Bronchial epithelial cell (primary cell): ENCODE measurements around the gene TMC7. TPM values are rescaled to one million over a fixed set of nuclear protein-coding genes. Genes with fewer than 3 reads are reported as not detected.
"Not testable (repeated sequence)": the region's sequence is repeated elsewhere in the genome, so short reads cannot be mapped to it uniquely, and the experiment has no call there.

Experiments used
- DNase-seq: peaks from one replicate; pipeline ENCODE4 v3.0.0-alpha.2; 2010; ENCODE audit warnings: low read depth
- FAIRE-seq: peaks from 2 replicates; lab custom pipeline; 2011; peaks lifted over from hg19 to GRCh38; lab: Jason Lieb, UNC
- H3K27me3 ChIP-seq: 2 replicates; pipeline ENCODE4 v1.5.1; 2011; ENCODE audit warnings: low read length; ENCODE audit not compliant: control insufficient read depth, insufficient read depth
- H3K36me3 ChIP-seq: 2 replicates; pipeline ENCODE4 v1.5.1; 2011; ENCODE audit warnings: low read length; ENCODE audit not compliant: control insufficient read depth, insufficient read depth
- H3K4me3 ChIP-seq: 2 replicates; pipeline ENCODE4 v1.5.1; 2011; ENCODE audit warnings: mild to moderate bottlenecking, low read depth, low read length, control low read depth
- total RNA-seq: library from RNA; depleted of rRNA; stranded (reverse); fragments of >200 nt; gene quantifications from 2 replicates; pipeline ENCODE4 v1.2.1, GENCODE V29; 2014
- TF ChIP-seq, protein P1 (sequence below): IDR thresholded peaks from 2 replicates; pipeline ENCODE4 v1.5.1; 2011; ENCODE audit warnings: mild to moderate bottlenecking, moderate library complexity, low read length, control low read depth, inconsistent platforms; ENCODE audit not compliant: insufficient read depth, severe bottlenecking

TMC7 gene
- total RNA-seq, 1 donor from 2014 or later: 5.0 TPM

DNA sequence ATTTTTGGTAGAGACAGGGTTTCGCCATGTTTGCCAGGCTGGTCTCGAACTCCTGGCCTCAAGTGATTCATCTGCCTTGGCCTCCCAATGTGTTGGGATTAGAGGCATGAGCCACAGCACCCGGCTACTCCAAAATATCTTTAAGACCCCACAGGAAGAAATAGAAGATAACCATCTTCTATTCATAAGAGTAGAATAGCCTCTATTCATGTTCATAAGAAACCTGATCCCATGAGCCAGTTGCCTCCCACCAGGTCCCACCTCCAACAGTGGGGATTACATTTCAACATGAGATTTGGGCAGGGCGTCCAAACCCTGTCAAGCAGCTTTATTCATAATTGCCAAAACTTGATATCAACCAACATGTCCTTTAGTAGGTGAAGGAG is 13.9 kb upstream of the TMC7 start:
- H3K36me3 ChIP-seq: no peaks in the 10 kb centered on the region
- TF ChIP-seq, protein P1, sequence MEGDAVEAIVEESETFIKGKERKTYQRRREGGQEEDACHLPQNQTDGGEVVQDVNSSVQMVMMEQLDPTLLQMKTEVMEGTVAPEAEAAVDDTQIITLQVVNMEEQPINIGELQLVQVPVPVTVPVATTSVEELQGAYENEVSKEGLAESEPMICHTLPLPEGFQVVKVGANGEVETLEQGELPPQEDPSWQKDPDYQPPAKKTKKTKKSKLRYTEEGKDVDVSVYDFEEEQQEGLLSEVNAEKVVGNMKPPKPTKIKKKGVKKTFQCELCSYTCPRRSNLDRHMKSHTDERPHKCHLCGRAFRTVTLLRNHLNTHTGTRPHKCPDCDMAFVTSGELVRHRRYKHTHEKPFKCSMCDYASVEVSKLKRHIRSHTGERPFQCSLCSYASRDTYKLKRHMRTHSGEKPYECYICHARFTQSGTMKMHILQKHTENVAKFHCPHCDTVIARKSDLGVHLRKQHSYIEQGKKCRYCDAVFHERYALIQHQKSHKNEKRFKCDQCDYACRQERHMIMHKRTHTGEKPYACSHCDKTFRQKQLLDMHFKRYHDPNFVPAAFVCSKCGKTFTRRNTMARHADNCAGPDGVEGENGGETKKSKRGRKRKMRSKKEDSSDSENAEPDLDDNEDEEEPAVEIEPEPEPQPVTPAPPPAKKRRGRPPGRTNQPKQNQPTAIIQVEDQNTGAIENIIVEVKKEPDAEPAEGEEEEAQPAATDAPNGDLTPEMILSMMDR: no peak
- no peak for FAIRE-seq
- H3K27me3 ChIP-seq: no peaks in the 10 kb centered on the region
- H3K4me3 ChIP-seq: no peak overlapping the region
- no peak for DNase-seq

DNA sequence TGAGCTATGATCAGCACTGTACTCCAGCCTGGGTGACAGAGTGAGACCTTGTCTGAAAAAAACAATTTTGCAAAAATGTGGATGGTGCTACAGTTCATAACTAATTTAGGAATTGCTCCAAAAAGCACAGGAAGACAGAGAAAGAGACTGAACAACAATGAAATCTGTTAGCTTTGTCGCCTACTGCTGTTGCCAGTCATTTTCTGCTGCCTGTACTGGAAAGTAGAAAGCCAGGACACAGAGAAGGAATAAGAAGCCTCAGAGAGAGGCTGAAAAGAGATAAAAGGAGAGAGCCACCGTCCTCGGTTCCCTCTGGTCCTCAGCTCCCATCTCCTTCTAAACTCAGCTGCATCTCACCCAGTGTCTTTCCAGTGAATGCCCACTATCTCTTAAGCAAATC is 8.6 kb upstream of the TMC7 start:
- TF ChIP-seq, protein P1: no peak

GRCh38 chr16:18979936-18980335 is 3.8 kb upstream of the TMC7 start:
- no peak overlapping the region for H3K4me3 ChIP-seq
- H3K27me3 ChIP-seq: no peaks in the 10 kb centered on the region
- no peak for DNase-seq
- TF ChIP-seq, protein P1: no peak
- H3K36me3 ChIP-seq: no peaks in the 10 kb centered on the region
- no peak for FAIRE-seq

More for the DNA sequence above, 8.6 kb upstream of the TMC7 start:
- Histone ChIP-seq H3K27me3 (no peaks in the 10 kb centered on the region), H3K36me3 (no peaks in the 10 kb centered on the region), H3K4me3 (no peak overlapping the region)
- DNase-seq (no peak), FAIRE-seq (no peak)

DNA sequence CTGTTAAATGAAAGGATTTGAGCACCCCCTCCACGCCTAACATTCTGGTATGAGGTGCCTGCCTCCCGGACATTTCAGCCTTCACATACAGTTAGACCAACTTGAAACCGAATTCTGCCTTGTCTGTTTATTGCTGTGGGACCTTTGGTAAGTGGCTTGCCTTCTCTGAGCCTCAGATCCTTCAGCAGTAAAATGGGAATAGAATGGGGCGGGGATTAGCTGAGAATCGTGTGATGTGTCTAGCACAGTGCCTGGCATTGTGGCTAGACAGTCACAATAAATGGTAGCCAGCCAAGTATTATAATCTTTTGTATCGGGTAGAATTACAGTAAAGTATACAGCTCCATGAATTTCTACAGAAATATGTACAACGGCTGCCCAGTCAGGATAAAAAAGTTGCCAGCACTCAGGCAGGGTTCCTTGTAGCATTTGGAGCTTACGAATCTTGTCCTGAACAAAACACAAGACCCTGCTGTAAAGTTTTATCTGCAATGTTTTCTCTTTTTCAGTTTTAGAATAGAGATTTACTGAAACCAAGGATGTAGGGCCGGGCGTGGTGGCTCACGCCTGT is 786 bp downstream of the TMC7 start:
- Histone ChIP-seq H3K4me3 (peak overlapping the region; percentile 60), H3K27me3 (no peaks in the 10 kb centered on the region), H3K36me3 (no peaks in the 10 kb centered on the region)
- no peak for FAIRE-seq
- DNase-seq: no peak
- TF ChIP-seq, protein P1: no peak

- H3K4me3 ChIP-seq, FAIRE-seq, H3K27me3 ChIP-seq, DNase-seq, H3K36me3 ChIP-seq: not testable (repeated sequence)
Measured at GRCh38 chr16:18985256-18985655, 1.5 kb downstream of the TMC7 start.

- not testable (repeated sequence) for DNase-seq, FAIRE-seq, H3K27me3 ChIP-seq, H3K4me3 ChIP-seq, H3K36me3 ChIP-seq
Measured at GRCh38 chr16:18991731-18992130, 8.0 kb downstream of the TMC7 start.

DNA sequence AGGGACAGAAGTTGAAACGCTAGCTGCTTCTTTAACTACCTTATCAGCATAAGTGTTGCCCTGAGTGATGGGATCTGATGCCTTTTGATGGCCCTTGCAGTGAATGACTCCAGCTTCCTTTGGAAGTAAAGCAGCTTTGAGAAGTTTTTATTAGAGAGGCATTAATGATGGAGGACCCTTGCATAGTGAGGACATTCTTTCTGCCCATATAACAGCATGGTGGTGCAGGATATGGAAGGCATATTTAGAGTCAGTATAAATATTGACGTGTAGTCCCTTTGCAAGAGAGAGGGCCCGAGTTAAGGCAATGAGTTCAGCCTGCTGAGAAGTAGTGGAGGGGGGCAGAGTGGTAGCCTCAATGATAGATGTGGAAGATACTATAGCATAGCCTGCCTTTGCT is 9.8 kb downstream of the TMC7 start:
- not testable (repeated sequence) for H3K36me3 ChIP-seq, H3K27me3 ChIP-seq, DNase-seq, H3K4me3 ChIP-seq, FAIRE-seq

- FAIRE-seq, H3K36me3 ChIP-seq, H3K27me3 ChIP-seq, H3K4me3 ChIP-seq, DNase-seq: not testable (repeated sequence)
Measured at GRCh38 chr16:18994181-18994580, 10.4 kb downstream of the TMC7 start.

DNA sequence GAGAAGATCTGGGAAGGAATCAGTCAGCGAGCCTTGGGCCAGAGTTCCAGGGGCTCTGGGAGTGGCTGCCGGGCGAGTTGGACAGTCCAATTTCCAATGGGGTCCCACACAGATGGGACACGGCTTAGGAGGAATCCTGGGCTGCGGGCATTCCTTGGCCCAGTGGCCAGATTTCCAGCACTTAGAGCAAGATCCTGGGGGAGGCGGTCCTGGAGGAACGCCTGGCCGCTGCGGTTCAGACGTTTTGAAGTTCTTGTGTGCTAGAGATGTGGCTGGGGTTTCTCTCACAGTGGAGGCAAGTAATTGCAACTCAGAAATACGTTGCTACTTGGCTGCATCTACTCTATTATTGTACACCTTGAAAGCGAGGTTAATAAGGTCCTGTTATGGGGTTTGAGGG is 11.7 kb downstream of the TMC7 start:
- FAIRE-seq: not testable (repeated sequence)

GRCh38 chr16:18996536-18996935 is 12.8 kb downstream of the TMC7 start:
- not testable (repeated sequence) for H3K4me3 ChIP-seq, FAIRE-seq, H3K27me3 ChIP-seq, H3K36me3 ChIP-seq
- DNase-seq: peak; percentile 23

More for the DNA sequence above, 11.7 kb downstream of the TMC7 start:
- not testable (repeated sequence) for DNase-seq, H3K27me3 ChIP-seq, H3K4me3 ChIP-seq, H3K36me3 ChIP-seq

DNA sequence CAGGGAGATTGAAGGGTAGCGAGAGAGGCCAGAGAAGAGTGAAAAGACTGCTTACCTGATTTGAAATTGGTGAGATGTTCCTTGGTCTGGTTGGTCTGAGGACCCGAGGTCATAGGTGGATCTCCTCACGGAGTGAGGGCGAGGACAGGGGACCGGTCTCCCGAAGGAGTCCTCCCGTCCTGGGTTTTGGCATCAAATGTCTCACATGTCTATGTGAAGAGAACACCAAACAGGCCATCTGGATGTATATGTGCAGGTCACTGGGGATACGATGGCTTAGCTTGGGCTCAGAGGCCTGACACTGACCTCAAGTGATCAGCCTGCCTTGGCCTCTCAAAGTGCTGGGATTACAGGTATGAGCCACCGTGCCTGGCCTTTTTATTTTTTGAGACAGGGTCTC is 13.3 kb downstream of the TMC7 start:
- H3K36me3 ChIP-seq, H3K27me3 ChIP-seq, DNase-seq, FAIRE-seq, H3K4me3 ChIP-seq: not testable (repeated sequence)
